Activated CD4-positive, alpha-beta T cell treated with anti-CD3 and anti-CD28 coated beads, Interleukin-10, Interleukin-2, amounts not matched to agents 100 ng/mL and 50 ng/mL, durations not matched to agents 16 hours and 8 hours (primary cell): ENCODE measurements around the gene PNLIPRP3.
"Not testable (repeated sequence)": the region's sequence is repeated elsewhere in the genome, so short reads cannot be mapped to it uniquely, and the experiment has no call there.

Source experiments
- DNase-seq: peaks from one replicate; pipeline ENCODE4 v3.0.0-alpha.2; 2020

The PNLIPRP3 gene

GRCh38 chr10:116427671-116428070, at the start of gene PNLIPRP3:
TSS of gene PNLIPRP3 (plus strand) at chr10:116427847. CDS start at chr10:116428013, 166 bp downstream.
- no peak for DNase-seq

- no peak for DNase-seq
Observed at GRCh38 chr10:116382290-116382689, 45.4 kb upstream of the PNLIPRP3 start.

GRCh38 chr10:116385311-116385710, 42.3 kb upstream of the PNLIPRP3 start:
- no peak for DNase-seq

GRCh38 chr10:116385994-116386809, 41.4 kb upstream of the PNLIPRP3 start:
- peak; percentile 20 for DNase-seq

- not testable (repeated sequence) for DNase-seq
Observed at GRCh38 chr10:116393246-116393831, 34.3 kb upstream of the PNLIPRP3 start.

GRCh38 chr10:116395223-116395985, 32.2 kb upstream of the PNLIPRP3 start:
- no peak for DNase-seq

- no peak for DNase-seq
Observed at GRCh38 chr10:116398224-116398623, 29.4 kb upstream of the PNLIPRP3 start.

GRCh38 chr10:116402858-116403257, 24.8 kb upstream of the PNLIPRP3 start:
- no peak for DNase-seq

GRCh38 chr10:116403740-116404250, 23.9 kb upstream of the PNLIPRP3 start:
- no peak for DNase-seq

- no peak for DNase-seq
Observed at GRCh38 chr10:116408719-116409118, 18.9 kb upstream of the PNLIPRP3 start.

- DNase-seq, result no peak
Observed at GRCh38 chr10:116410351-116410750, 17.3 kb upstream of the PNLIPRP3 start.

- peak; percentile 24 for DNase-seq
Observed at GRCh38 chr10:116417821-116418220, 9.8 kb upstream of the PNLIPRP3 start.

- no peak for DNase-seq
Observed at GRCh38 chr10:116418389-116418788, 9.3 kb upstream of the PNLIPRP3 start.

- no peak for DNase-seq
Observed at GRCh38 chr10:116421815-116422214, 5.8 kb upstream of the PNLIPRP3 start.

- DNase-seq, result no peak
Observed at GRCh38 chr10:116429288-116429977, 1.8 kb downstream of the PNLIPRP3 start.

GRCh38 chr10:116430288-116430687, 2.6 kb downstream of the PNLIPRP3 start:
- DNase-seq, result no peak

GRCh38 chr10:116431598-116431997, 4.0 kb downstream of the PNLIPRP3 start:
- no peak for DNase-seq

GRCh38 chr10:116437076-116437692, 9.5 kb downstream of the PNLIPRP3 start:
- DNase-seq, result peak; percentile 24

GRCh38 chr10:116440330-116441030, 12.8 kb downstream of the PNLIPRP3 start:
- no peak for DNase-seq

- peak; percentile 19 for DNase-seq
Observed at GRCh38 chr10:116444527-116445142, 17.0 kb downstream of the PNLIPRP3 start.

GRCh38 chr10:116450861-116451260, 23.2 kb downstream of the PNLIPRP3 start:
- DNase-seq, result no peak
